ENCODE results near the gene CFAP119.

Gene CFAP119

GRCh38 chr16:30744183-30744582, 17.7 kb downstream of the CFAP119 start:
- H3K9me3 ChIP-seq (ENCODE audit: severe bottlenecking), result no peaks in the 10 kb centered on the region
- no peak overlapping the region for H3K4me3 ChIP-seq (ENCODE audit: low read depth, low read length)
- TF ChIP-seq CTCF (IDR thresholded peaks at IDR 0.05; ENCODE audit: low read depth, low read length), result no peak
- H3K36me3 ChIP-seq, result peaks cover 50% of the 10 kb centered on the region
- H3K27me3 ChIP-seq (ENCODE audit: insufficient read depth, low read depth, severe bottlenecking), result no peaks in the 10 kb centered on the region
- DNase-seq, result no peak
- no peak overlapping the region for H3K27ac ChIP-seq

GRCh38 chr16:30743716-30744115, 18.1 kb downstream of the CFAP119 start:
- H3K4me3 ChIP-seq (ENCODE audit: low read depth, low read length), result no peak overlapping the region
- peaks cover 55% of the 10 kb centered on the region for H3K36me3 ChIP-seq
- no peaks in the 10 kb centered on the region for H3K9me3 ChIP-seq (ENCODE audit: severe bottlenecking)
- H3K27ac ChIP-seq, result no peak overlapping the region
- DNase-seq, result no peak
- no peaks in the 10 kb centered on the region for H3K27me3 ChIP-seq (ENCODE audit: insufficient read depth, low read depth, severe bottlenecking)
- TF ChIP-seq CTCF (IDR thresholded peaks at IDR 0.05; ENCODE audit: low read depth, low read length), result no peak

DNA sequence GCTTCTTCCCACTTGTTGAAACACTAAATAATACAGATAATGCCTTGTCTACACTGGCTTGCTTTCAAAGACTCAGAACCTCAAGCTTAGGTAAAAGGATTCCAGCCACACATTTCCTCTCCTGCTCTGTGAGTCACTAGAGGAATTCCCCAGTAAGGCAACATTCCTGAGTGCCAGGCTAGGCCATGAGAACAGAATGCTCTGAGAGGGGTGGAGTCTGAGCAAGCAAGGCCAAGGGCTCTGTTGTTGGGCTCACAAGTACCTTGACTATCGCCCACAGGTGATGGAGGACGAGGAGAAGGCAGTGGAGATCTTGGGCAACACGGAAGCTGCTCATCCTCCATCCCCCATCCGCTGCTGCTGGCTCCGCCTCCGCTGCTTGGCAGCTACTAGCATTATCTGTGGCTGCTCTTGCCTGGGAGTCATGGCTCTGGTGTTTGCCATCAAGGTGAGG, 20.4 kb downstream of the CFAP119 start:
- TF ChIP-seq CTCF (IDR thresholded peaks at IDR 0.05; ENCODE audit: low read depth, low read length), result no peak
- H3K4me3 ChIP-seq (ENCODE audit: low read depth, low read length), result no peak overlapping the region
- no peaks in the 10 kb centered on the region for H3K27me3 ChIP-seq (ENCODE audit: insufficient read depth, low read depth, severe bottlenecking)
- H3K36me3 ChIP-seq, result peaks cover 77% of the 10 kb centered on the region
- no peak overlapping the region for H3K27ac ChIP-seq
- no peak for DNase-seq
- H3K9me3 ChIP-seq (ENCODE audit: severe bottlenecking), result no peaks in the 10 kb centered on the region

GRCh38 chr16:30740364-30741251, 21.3 kb downstream of the CFAP119 start:
- DNase-seq, result no peak
- no peaks in the 10 kb centered on the region for H3K27me3 ChIP-seq (ENCODE audit: insufficient read depth, low read depth, severe bottlenecking)
- no peak overlapping the region for H3K4me3 ChIP-seq (ENCODE audit: low read depth, low read length)
- TF ChIP-seq CTCF (IDR thresholded peaks at IDR 0.05; ENCODE audit: low read depth, low read length), result no peak
- no peaks in the 10 kb centered on the region for H3K9me3 ChIP-seq (ENCODE audit: severe bottlenecking)
- H3K27ac ChIP-seq, result no peak overlapping the region
- H3K36me3 ChIP-seq, result peaks cover 84% of the 10 kb centered on the region

GRCh38 chr16:30738984-30739951, 22.6 kb downstream of the CFAP119 start:
- DNase-seq, result no peak
- H3K9me3 ChIP-seq (ENCODE audit: severe bottlenecking), result no peaks in the 10 kb centered on the region
- H3K4me3 ChIP-seq (ENCODE audit: low read depth, low read length), result no peak overlapping the region
- no peaks in the 10 kb centered on the region for H3K27me3 ChIP-seq (ENCODE audit: insufficient read depth, low read depth, severe bottlenecking)
- no peak for TF ChIP-seq CTCF (IDR thresholded peaks at IDR 0.05; ENCODE audit: low read depth, low read length)
- H3K27ac ChIP-seq, result no peak overlapping the region
- peaks cover 78% of the 10 kb centered on the region for H3K36me3 ChIP-seq

Measured in WERI-Rb-1 (cell line).